HEK293 (cell line): ENCODE measurements around the gene PTP4A2.

ENCODE experiments used
- CTCF ChIA-PET: fragments of 350-600 bp; formaldehyde crosslinking; extraction: SDS; loops from one replicate; lab custom pipeline; 2021; ENCODE audit warnings: antibody characterized with exemption; lab: Yijun Ruan, JAX
- POLR2A ChIA-PET: fragments of 300-600 bp; formaldehyde crosslinking; extraction: SDS; loops from one replicate; lab custom pipeline; 2020; ENCODE audit warnings: antibody characterized with exemption, inconsistent platforms; lab: Yijun Ruan, JAX
- H3K27ac ChIP-seq: fragments of 200-500 bp; sonication (Bioruptor generic); 2 replicates; pipeline ENCODE4 v1.5.1; 2014; ENCODE audit warnings: low read depth, low read length, control low read depth, inconsistent platforms; ENCODE audit errors: extremely low read depth
- H3K36me3 ChIP-seq, 2 experiments: fragments of 200-500 bp in 1 of 2; sonication (Bioruptor generic) in 1 of 2; 1 replicate in 1 of 2; 2 replicates in 1 of 2; pipeline ENCODE4 v1.5.1; 2014 to 2017; ENCODE audit warnings: inconsistent platforms in 2 of 2, low read length in 2 of 2; ENCODE audit not compliant: control insufficient read depth in 2 of 2, insufficient read depth in 1 of 2
- H3K4me1 ChIP-seq: fragments of 200-500 bp; sonication (Bioruptor generic); 2 replicates; pipeline ENCODE4 v1.5.1; 2014; ENCODE audit warnings: mild to moderate bottlenecking, low read length, inconsistent platforms; ENCODE audit not compliant: control insufficient read depth, insufficient read depth
- H3K4me3 ChIP-seq: 2 replicates; pipeline ENCODE4 v1.5.1; 2011; ENCODE audit warnings: low read depth, mild to moderate bottlenecking, control low read depth, low read length, moderate library complexity
- H3K9me3 ChIP-seq: fragments of 200-500 bp; sonication (Bioruptor generic); 2 replicates; pipeline ENCODE4 v1.5.1; 2014; ENCODE audit warnings: low read depth, low read length, inconsistent platforms; ENCODE audit not compliant: control insufficient read depth, insufficient read depth
- KLF9 ChIP-seq: fragments of 450-650 bp; formaldehyde crosslinking; IDR thresholded peaks from 2 replicates; pipeline ENCODE4 v1.5.1; 2016; ENCODE audit warnings: missing biosample characterization, missing genetic modification characterization, low read depth
- PRDM1 ChIP-seq: fragments of 450-650 bp; formaldehyde crosslinking; IDR thresholded peaks from 2 replicates; pipeline ENCODE4; 2016; ENCODE audit warnings: missing biosample characterization, missing genetic modification characterization
- SETDB1 ChIP-seq: IDR thresholded peaks from one replicate; pipeline ENCODE4 v1.6.1; 2017; ENCODE audit warnings: mild to moderate bottlenecking, low read length, moderate library complexity, mixed read lengths; ENCODE audit not compliant: insufficient read length
- SP2 ChIP-seq: fragments of 450-650 bp; formaldehyde crosslinking; IDR thresholded peaks from 2 replicates; pipeline ENCODE4 v1.5.1; 2016; ENCODE audit warnings: missing biosample characterization, missing genetic modification characterization
- YY1 ChIP-seq: fragments of 450-650 bp; formaldehyde crosslinking; IDR thresholded peaks from 2 replicates; pipeline ENCODE4 v1.5.1; 2018; ENCODE audit warnings: missing biosample characterization, missing genetic modification characterization
- ZBTB48 ChIP-seq: fragments of 450-650 bp; formaldehyde crosslinking; IDR thresholded peaks from 2 replicates; pipeline ENCODE4 v1.5.1; 2016; ENCODE audit warnings: missing biosample characterization, missing genetic modification characterization
- ZEB2 ChIP-seq: fragments of 450-650 bp; formaldehyde crosslinking; IDR thresholded peaks from 2 replicates; pipeline ENCODE4 v1.5.1; 2016; ENCODE audit warnings: missing biosample characterization, missing genetic modification characterization
- ZNF132 ChIP-seq: fragments of 450-650 bp; formaldehyde crosslinking; IDR thresholded peaks from 2 replicates; pipeline ENCODE4 v1.5.1; 2017; ENCODE audit warnings: missing biosample characterization, missing genetic modification characterization, borderline replicate concordance
- ZNF146 ChIP-seq: fragments of 450-650 bp; formaldehyde crosslinking; IDR thresholded peaks from 2 replicates; pipeline ENCODE4 v1.5.1; 2016; ENCODE audit warnings: missing biosample characterization, missing genetic modification characterization
- ZNF175 ChIP-seq: fragments of 450-650 bp; formaldehyde crosslinking; IDR thresholded peaks from 2 replicates; pipeline ENCODE4 v1.5.1; 2016; ENCODE audit warnings: missing biosample characterization, missing genetic modification characterization
- ZNF2 ChIP-seq: fragments of 450-650 bp; formaldehyde crosslinking; IDR thresholded peaks from 2 replicates; pipeline ENCODE4 v1.5.1; 2016; ENCODE audit warnings: missing biosample characterization, missing genetic modification characterization
- ZNF354C ChIP-seq: fragments of 450-650 bp; formaldehyde crosslinking; IDR thresholded peaks from 2 replicates; pipeline ENCODE4 v1.5.1; 2016; ENCODE audit warnings: missing biosample characterization, missing genetic modification characterization, low read depth, borderline replicate concordance
- ZNF423 ChIP-seq: fragments of 450-650 bp; formaldehyde crosslinking; IDR thresholded peaks from 2 replicates; pipeline ENCODE4 v1.5.1; 2016; ENCODE audit warnings: missing biosample characterization, missing genetic modification characterization
- ZNF501 ChIP-seq: fragments of 450-650 bp; formaldehyde crosslinking; IDR thresholded peaks from 2 replicates; pipeline ENCODE4 v1.5.1; 2016; ENCODE audit warnings: missing biosample characterization, missing genetic modification characterization
- ZNF514 ChIP-seq: fragments of 450-650 bp; formaldehyde crosslinking; IDR thresholded peaks from 2 replicates; pipeline ENCODE4 v1.5.1; 2016; ENCODE audit warnings: missing biosample characterization, missing genetic modification characterization
- ZNF558 ChIP-seq: fragments of 450-650 bp; formaldehyde crosslinking; IDR thresholded peaks from 2 replicates; pipeline ENCODE4 v1.5.1; 2016; ENCODE audit warnings: missing biosample characterization, missing genetic modification characterization
- ZNF561 ChIP-seq: fragments of 450-650 bp; IDR thresholded peaks from 2 replicates; pipeline ENCODE4 v1.5.1; 2018; ENCODE audit warnings: missing biosample characterization, missing genetic modification characterization, borderline replicate concordance
- ZNF585B ChIP-seq: fragments of 450-650 bp; formaldehyde crosslinking; IDR thresholded peaks from 2 replicates; pipeline ENCODE4 v1.5.1; 2016; ENCODE audit warnings: missing biosample characterization, missing genetic modification characterization
- ZNF664 ChIP-seq: fragments of 450-650 bp; formaldehyde crosslinking; IDR thresholded peaks from 2 replicates; pipeline ENCODE4 v1.5.1; 2016; ENCODE audit warnings: missing biosample characterization, missing genetic modification characterization
- ZNF701 ChIP-seq: fragments of 450-650 bp; formaldehyde crosslinking; IDR thresholded peaks from 2 replicates; pipeline ENCODE4 v1.5.1; 2016; ENCODE audit warnings: missing biosample characterization, missing genetic modification characterization
- TF ChIP-seq, protein P1 (sequence below): fragments of 450-650 bp; formaldehyde crosslinking; IDR thresholded peaks from 2 replicates; pipeline ENCODE4 v1.5.1; 2016; ENCODE audit warnings: missing biosample characterization, missing genetic modification characterization
- TF ChIP-seq, protein P2 (sequence below): fragments of 450-650 bp; formaldehyde crosslinking; IDR thresholded peaks from 2 replicates; pipeline ENCODE4 v1.5.1; 2016; ENCODE audit warnings: missing biosample characterization, missing genetic modification characterization
- TF ChIP-seq, protein P3 (sequence below): fragments of 450-650 bp; formaldehyde crosslinking; IDR thresholded peaks from 2 replicates; pipeline ENCODE4 v1.5.1; 2016; ENCODE audit warnings: missing biosample characterization, missing genetic modification characterization
- TF ChIP-seq, protein P4 (sequence below): fragments of 450-650 bp; formaldehyde crosslinking; IDR thresholded peaks from 2 replicates; pipeline ENCODE4 v1.5.1; 2016; ENCODE audit warnings: missing biosample characterization, missing genetic modification characterization

Gene PTP4A2

DNA sequence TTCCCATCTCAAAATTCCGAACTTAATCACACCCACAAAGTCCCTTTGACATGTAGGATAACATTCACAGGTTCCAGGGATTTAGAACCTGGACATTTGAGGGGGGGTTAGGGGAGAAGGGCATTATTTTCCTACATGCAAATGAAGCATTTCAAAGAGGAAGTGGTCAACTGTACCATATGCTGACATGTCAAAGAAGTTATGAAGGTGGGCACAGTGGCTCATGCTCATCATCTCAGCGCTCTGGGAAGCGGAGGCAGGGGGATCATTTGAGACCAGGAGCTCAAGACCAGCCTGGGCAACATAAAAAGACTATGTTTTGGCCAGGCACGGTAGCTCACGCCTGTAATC is 35.7 kb downstream of the PTP4A2 start:
- no peak overlapping the region for H3K4me3 ChIP-seq
- no peak overlapping the region for H3K27ac ChIP-seq
- H3K9me3 ChIP-seq, result no peaks in the 10 kb centered on the region
- ChIA-PET CTCF (interaction anchor here (0.6 kb wide), 1 partner anchor 311 kb away, joined by 4 read pairs; no protein-coding TSS in a partner anchor), POLR2A (no interaction called here)
- TF ChIP-seq ZBTB48 (tag by site-specific recombination) (no peak), PRDM1 (tag by site-specific recombination) (no peak), ZNF501 (tag by site-specific recombination) (no peak), ZNF132 (tag by site-specific recombination) (no peak), KLF9 (no peak), ZNF354C (no peak), ZNF664 (no peak), ZNF146 (no peak)
- TF ChIP-seq, protein P1, sequence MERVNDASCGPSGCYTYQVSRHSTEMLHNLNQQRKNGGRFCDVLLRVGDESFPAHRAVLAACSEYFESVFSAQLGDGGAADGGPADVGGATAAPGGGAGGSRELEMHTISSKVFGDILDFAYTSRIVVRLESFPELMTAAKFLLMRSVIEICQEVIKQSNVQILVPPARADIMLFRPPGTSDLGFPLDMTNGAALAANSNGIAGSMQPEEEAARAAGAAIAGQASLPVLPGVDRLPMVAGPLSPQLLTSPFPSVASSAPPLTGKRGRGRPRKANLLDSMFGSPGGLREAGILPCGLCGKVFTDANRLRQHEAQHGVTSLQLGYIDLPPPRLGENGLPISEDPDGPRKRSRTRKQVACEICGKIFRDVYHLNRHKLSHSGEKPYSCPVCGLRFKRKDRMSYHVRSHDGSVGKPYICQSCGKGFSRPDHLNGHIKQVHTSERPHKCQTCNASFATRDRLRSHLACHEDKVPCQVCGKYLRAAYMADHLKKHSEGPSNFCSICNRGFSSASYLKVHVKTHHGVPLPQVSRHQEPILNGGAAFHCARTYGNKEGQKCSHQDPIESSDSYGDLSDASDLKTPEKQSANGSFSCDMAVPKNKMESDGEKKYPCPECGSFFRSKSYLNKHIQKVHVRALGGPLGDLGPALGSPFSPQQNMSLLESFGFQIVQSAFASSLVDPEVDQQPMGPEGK (tag by site-specific recombination), result no peak
- TF ChIP-seq, protein P2, sequence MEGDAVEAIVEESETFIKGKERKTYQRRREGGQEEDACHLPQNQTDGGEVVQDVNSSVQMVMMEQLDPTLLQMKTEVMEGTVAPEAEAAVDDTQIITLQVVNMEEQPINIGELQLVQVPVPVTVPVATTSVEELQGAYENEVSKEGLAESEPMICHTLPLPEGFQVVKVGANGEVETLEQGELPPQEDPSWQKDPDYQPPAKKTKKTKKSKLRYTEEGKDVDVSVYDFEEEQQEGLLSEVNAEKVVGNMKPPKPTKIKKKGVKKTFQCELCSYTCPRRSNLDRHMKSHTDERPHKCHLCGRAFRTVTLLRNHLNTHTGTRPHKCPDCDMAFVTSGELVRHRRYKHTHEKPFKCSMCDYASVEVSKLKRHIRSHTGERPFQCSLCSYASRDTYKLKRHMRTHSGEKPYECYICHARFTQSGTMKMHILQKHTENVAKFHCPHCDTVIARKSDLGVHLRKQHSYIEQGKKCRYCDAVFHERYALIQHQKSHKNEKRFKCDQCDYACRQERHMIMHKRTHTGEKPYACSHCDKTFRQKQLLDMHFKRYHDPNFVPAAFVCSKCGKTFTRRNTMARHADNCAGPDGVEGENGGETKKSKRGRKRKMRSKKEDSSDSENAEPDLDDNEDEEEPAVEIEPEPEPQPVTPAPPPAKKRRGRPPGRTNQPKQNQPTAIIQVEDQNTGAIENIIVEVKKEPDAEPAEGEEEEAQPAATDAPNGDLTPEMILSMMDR (tag by site-specific recombination), result no peak
- H3K36me3 ChIP-seq, result peaks cover 0 to 25% of the 10 kb centered on the region in 2 experiments; a peak in 2 of 3 replicates
- H3K4me1 ChIP-seq, result peaks cover 4% of the 10 kb centered on the region

DNA sequence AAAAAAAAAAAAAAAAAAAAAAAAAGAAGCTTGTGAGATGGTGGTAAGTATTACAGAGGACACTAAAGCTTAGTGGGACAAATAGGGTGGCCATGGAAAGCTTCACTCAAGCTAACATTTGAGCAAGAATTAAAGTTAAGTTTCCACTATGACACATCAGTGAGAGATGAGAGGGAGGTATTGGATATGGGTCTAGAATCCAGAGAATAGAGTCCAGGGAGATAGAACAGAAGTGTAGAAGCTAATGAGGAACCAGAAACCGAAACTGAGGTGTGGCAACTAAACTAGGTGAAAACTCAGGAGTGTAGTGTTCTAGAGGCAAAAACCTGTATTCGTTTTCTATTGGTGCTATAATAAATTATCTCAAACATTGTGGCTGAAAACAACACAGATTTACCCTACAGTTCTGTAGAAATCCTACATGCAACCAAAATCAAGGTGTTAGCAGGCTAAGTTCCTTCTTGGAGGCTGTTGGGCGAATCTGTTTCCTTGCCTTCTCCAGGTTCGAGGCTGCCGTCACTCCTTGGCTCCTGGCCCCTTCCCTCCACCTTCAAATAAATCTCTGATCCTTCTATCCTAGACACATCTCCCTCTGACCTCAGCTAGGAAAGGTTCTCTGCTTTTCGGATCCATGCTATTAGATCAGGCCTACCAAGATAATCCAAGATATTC is 36.2 kb downstream of the PTP4A2 start:
- TF ChIP-seq ZNF175 (tag by site-specific recombination) (no peak), ZEB2 (tag by site-specific recombination) (no peak), ZNF701 (tag by site-specific recombination) (no peak), ZNF585B (no peak), ZNF561 (tag by site-specific recombination) (no peak), ZNF2 (no peak), SETDB1 (peak; percentile 63), YY1 (tag by site-specific recombination) (no peak), ZNF423 (tag by site-specific recombination) (no peak), ZNF558 (no peak), ZNF514 (tag by site-specific recombination) (no peak), SP2 (tag by site-specific recombination) (no peak)
- TF ChIP-seq, protein P3, sequence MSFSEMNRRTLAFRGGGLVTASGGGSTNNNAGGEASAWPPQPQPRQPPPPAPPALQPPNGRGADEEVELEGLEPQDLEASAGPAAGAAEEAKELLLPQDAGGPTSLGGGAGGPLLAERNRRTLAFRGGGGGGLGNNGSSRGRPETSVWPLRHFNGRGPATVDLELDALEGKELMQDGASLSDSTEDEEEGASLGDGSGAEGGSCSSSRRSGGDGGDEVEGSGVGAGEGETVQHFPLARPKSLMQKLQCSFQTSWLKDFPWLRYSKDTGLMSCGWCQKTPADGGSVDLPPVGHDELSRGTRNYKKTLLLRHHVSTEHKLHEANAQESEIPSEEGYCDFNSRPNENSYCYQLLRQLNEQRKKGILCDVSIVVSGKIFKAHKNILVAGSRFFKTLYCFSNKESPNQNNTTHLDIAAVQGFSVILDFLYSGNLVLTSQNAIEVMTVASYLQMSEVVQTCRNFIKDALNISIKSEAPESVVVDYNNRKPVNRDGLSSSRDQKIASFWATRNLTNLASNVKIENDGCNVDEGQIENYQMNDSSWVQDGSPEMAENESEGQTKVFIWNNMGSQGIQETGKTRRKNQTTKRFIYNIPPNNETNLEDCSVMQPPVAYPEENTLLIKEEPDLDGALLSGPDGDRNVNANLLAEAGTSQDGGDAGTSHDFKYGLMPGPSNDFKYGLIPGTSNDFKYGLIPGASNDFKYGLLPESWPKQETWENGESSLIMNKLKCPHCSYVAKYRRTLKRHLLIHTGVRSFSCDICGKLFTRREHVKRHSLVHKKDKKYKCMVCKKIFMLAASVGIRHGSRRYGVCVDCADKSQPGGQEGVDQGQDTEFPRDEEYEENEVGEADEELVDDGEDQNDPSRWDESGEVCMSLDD (tag by site-specific recombination), result no peak
- TF ChIP-seq, protein P4, sequence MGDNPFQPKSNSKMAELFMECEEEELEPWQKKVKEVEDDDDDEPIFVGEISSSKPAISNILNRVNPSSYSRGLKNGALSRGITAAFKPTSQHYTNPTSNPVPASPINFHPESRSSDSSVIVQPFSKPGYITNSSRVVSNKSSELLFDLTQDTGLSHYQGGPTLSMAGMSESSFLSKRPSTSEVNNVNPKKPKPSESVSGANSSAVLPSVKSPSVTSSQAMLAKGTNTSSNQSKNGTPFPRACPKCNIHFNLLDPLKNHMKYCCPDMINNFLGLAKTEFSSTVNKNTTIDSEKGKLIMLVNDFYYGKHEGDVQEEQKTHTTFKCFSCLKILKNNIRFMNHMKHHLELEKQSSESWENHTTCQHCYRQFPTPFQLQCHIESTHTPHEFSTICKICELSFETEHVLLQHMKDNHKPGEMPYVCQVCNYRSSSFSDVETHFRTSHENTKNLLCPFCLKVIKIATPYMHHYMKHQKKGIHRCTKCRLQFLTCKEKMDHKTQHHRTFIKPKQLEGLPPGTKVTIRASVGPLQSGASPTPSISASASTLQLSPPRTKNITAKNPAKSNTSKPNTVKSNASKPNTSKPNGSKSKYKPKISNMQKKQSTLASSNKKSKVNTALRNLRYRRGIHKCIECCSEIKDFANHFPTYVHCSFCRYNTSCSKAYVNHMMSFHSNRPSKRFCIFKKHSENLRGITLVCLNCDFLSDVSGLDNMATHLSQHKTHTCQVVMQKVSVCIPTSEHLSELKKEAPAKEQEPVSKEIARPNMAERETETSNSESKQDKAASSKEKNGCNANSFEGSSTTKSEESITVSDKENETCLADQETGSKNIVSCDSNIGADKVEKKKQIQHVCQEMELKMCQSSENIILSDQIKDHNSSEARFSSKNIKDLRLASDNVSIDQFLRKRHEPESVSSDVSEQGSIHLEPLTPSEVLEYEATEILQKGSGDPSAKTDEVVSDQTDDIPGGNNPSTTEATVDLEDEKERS (tag by site-specific recombination), result peak; percentile 93; the same call in 1 of the 2 replicates

More for the DNA sequence above, 36.2 kb downstream of the PTP4A2 start:
- POLR2A ChIA-PET, result interaction anchor here (1.1 kb wide), 1 partner anchor 12 kb away, joined by 3 read pairs; no protein-coding TSS in a partner anchor
- peaks cover 9% of the 10 kb centered on the region for H3K4me1 ChIP-seq
- CTCF ChIA-PET, result interaction anchor here (0.6 kb wide), 1 partner anchor 311 kb away, joined by 4 read pairs; no protein-coding TSS in a partner anchor
- H3K4me3 ChIP-seq, result no peak overlapping the region
- no peak overlapping the region for H3K27ac ChIP-seq
- H3K36me3 ChIP-seq, result peaks cover 0 to 20% of the 10 kb centered on the region in 2 experiments; a peak in 2 of 3 replicates
- no peaks in the 10 kb centered on the region for H3K9me3 ChIP-seq
